A673 (cell line): Measurements from ENCODE around the gene IL20. TPM values are rescaled to one million over a fixed set of nuclear protein-coding genes. Genes with fewer than 3 reads are reported as not detected.
"Not testable (repeated sequence)": the region's sequence is repeated elsewhere in the genome, so short reads cannot be mapped to it uniquely, and the experiment has no call there.

Source experiments
- BruUV-seq: library from RNA; stranded (reverse); fragments of 400-500 nt; replicated peaks from 2 replicates; lab custom pipeline; 2021; lab: Mats Ljungman, UMichigan
- CTCF ChIA-PET: fragments of 300-600 bp; sonication (Branson Sonifier 250); formaldehyde crosslinking; loops from one replicate; lab custom pipeline; 2022; ENCODE audit warnings: antibody characterized with exemption; lab: Charles Lee
- POLR2A ChIA-PET: fragments of 300-600 bp; sonication (Branson Sonifier 250); formaldehyde crosslinking; loops from one replicate; lab custom pipeline; 2022; ENCODE audit warnings: antibody characterized with exemption; ENCODE audit not compliant: low non-redundant PET; lab: Charles Lee
- DNase-seq: peaks from one replicate; pipeline ENCODE4 v3.0.0-alpha.2; 2015; ENCODE audit warnings: low spot score
- H3K27ac ChIP-seq: fragments of 200-600 bp; sonication (generic); 2 replicates; pipeline ENCODE4 v1.5.1; 2016; ENCODE audit warnings: mixed run types, low read depth, mild to moderate bottlenecking, mixed read lengths, antibody characterized with exemption, low read length; ENCODE audit not compliant: poor library complexity, severe bottlenecking
- H3K27me3 ChIP-seq: fragments of 200-600 bp; sonication (generic); replicated peaks from 2 replicates; pipeline ENCODE4 v1.6.1; 2017; ENCODE audit warnings: mixed run types, low read depth, mild to moderate bottlenecking, mixed read lengths, antibody characterized with exemption, low read length; ENCODE audit not compliant: insufficient read depth, poor library complexity
- H3K36me3 ChIP-seq: fragments of 200-600 bp; sonication (generic); 2 replicates; pipeline ENCODE4 v1.6.1; 2016; ENCODE audit warnings: mixed run types, mild to moderate bottlenecking, mixed read lengths, antibody characterized with exemption, low read length; ENCODE audit not compliant: insufficient read depth, poor library complexity, severe bottlenecking
- H3K4me1 ChIP-seq: fragments of 200-600 bp; sonication (generic); 2 replicates; pipeline ENCODE4 v1.6.1; 2017; ENCODE audit warnings: mixed run types, mild to moderate bottlenecking, mixed read lengths, antibody characterized with exemption, low read length; ENCODE audit not compliant: insufficient read depth, poor library complexity, severe bottlenecking
- H3K4me3 ChIP-seq: fragments of 200-600 bp; sonication (generic); 2 replicates; pipeline ENCODE4 v1.5.1; 2016; ENCODE audit warnings: low read depth, mixed run types, mild to moderate bottlenecking, mixed read lengths, low read length; ENCODE audit not compliant: poor library complexity, severe bottlenecking
- H3K9me3 ChIP-seq: fragments of 200-600 bp; sonication (generic); 2 replicates; pipeline ENCODE4 v1.6.1; 2016; ENCODE audit warnings: mixed run types, low read depth, mild to moderate bottlenecking, mixed read lengths, antibody characterized with exemption, low read length; ENCODE audit not compliant: poor library complexity, severe bottlenecking
- EZH2 ChIP-seq: fragments of 200-600 bp; sonication (generic); IDR thresholded peaks from 2 replicates; pipeline ENCODE4 v1.6.1; 2017; ENCODE audit warnings: borderline replicate concordance, low read depth, mild to moderate bottlenecking, mixed read lengths, antibody characterized with exemption, low read length; ENCODE audit not compliant: poor library complexity, severe bottlenecking
- intact Hi-C: fragments of 100-400 bp; cut with micrococcal nuclease; formaldehyde crosslinking; loops from one replicate; pipeline ENCODE4 v1.10.0; 2022; ENCODE audit not compliant: unreplicated experiment
- total RNA-seq: library from RNA; stranded (reverse); gene quantifications from 2 replicates; pipeline ENCODE4 v1.2.3, GENCODE V29; 2021
- TF ChIP-seq, protein P1 (sequence below): fragments of 300-800, 200-600 bp; sonication (generic); conservative IDR thresholded peaks from 2 replicates; pipeline ENCODE4 v1.5.1; 2017; ENCODE audit warnings: low read depth, mild to moderate bottlenecking, antibody characterized with exemption, low read length, moderate library complexity, mixed read lengths

The IL20 gene
- total RNA-seq, 1 experiment from 2014 or later, result not detected

DNA sequence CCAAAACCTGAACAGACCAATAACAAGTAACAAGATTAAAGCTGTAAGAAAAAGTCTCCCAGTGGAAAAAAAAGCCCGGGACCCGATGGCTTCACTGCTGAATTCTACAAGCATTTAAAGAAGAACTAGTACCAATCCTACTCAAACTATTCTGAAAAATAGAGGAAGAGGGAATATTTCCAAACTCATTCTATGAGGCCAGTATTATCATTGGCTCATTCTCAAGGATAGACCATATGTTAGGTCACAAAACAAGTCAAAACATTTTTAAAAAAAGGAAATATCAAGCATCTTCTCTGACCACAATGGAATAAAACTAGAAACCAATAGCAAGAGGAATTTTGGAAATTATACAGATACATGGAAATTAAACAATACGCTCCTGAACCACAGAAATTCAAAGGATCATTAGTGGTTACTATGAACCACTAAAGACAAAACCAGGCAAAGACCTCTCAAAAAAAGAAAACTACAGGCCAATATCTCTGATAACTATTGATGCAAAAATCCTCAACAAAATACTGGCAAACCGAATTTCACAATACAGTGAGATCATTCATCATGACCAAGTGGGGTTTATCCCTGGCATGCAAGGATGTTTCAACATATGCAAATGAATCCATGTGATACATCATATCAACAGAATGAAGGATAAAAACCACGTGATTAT is 13.9 kb upstream of the IL20 start:
- Histone ChIP-seq H3K4me1 (no peaks in the 10 kb centered on the region), H3K27me3 (peaks cover 34% of the 10 kb centered on the region), H3K4me3 (no peak overlapping the region), H3K27ac (no peak overlapping the region), H3K9me3 (peaks cover 10% of the 10 kb centered on the region), H3K36me3 (no peaks in the 10 kb centered on the region)
- intact Hi-C loops, result no loop called here
- POLR2A ChIA-PET, result no interaction called here
- CTCF ChIA-PET, result no interaction called here
- TF ChIP-seq, protein P1, sequence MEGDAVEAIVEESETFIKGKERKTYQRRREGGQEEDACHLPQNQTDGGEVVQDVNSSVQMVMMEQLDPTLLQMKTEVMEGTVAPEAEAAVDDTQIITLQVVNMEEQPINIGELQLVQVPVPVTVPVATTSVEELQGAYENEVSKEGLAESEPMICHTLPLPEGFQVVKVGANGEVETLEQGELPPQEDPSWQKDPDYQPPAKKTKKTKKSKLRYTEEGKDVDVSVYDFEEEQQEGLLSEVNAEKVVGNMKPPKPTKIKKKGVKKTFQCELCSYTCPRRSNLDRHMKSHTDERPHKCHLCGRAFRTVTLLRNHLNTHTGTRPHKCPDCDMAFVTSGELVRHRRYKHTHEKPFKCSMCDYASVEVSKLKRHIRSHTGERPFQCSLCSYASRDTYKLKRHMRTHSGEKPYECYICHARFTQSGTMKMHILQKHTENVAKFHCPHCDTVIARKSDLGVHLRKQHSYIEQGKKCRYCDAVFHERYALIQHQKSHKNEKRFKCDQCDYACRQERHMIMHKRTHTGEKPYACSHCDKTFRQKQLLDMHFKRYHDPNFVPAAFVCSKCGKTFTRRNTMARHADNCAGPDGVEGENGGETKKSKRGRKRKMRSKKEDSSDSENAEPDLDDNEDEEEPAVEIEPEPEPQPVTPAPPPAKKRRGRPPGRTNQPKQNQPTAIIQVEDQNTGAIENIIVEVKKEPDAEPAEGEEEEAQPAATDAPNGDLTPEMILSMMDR, result no peak
- no peak for TF ChIP-seq EZH2
- no TSS peak for BruUV-seq
- no peak for DNase-seq

DNA sequence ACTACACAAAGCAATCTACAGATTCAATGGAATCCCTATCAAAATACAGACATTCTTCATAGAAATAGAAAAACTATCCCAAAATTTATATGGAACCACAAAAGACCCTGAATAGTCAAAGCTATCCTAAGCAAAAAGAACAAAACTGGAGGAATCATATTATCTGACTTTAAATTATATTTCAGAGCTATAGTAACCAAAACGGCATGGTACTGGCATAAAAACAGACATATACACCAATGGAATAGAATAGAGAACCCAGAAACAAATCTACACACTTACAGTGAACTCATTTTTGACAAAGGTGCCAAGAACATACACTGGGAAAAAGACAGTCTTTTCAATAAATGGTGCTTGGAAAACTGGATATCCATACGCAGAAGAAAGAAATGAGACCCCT is 12.8 kb upstream of the IL20 start:
- H3K36me3 ChIP-seq, H3K4me3 ChIP-seq, intact Hi-C loops, DNase-seq, POLR2A ChIA-PET, CTCF ChIA-PET, H3K4me1 ChIP-seq, H3K27ac ChIP-seq, BruUV-seq: not testable (repeated sequence)
- Histone ChIP-seq H3K27me3 (peaks cover 34% of the 10 kb centered on the region), H3K9me3 (peaks cover 10% of the 10 kb centered on the region)

DNA sequence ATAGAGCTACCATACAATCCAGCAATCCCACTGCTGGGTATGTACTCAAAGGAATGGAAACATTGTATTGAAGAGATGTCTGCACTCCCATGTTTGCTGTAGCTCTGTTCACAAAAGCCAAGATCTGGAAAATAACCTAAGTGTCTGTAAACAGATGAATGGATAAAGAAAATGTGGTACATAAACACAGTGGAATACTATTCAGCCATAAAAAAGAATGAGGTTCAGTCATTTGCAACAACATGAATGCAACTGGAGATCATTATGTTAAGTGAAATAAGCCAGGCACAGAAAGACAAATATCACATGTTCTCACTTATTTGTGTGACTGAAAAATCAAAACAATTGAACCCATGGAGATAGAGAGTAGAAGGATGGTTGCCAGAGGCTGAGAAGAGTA is 11.7 kb upstream of the IL20 start:
- H3K4me3 ChIP-seq, H3K27ac ChIP-seq, BruUV-seq, POLR2A ChIA-PET, H3K4me1 ChIP-seq, H3K36me3 ChIP-seq, intact Hi-C loops, CTCF ChIA-PET, DNase-seq: not testable (repeated sequence)
- H3K27me3 ChIP-seq, result peaks cover 39% of the 10 kb centered on the region
- H3K9me3 ChIP-seq, result peaks cover 10% of the 10 kb centered on the region

DNA sequence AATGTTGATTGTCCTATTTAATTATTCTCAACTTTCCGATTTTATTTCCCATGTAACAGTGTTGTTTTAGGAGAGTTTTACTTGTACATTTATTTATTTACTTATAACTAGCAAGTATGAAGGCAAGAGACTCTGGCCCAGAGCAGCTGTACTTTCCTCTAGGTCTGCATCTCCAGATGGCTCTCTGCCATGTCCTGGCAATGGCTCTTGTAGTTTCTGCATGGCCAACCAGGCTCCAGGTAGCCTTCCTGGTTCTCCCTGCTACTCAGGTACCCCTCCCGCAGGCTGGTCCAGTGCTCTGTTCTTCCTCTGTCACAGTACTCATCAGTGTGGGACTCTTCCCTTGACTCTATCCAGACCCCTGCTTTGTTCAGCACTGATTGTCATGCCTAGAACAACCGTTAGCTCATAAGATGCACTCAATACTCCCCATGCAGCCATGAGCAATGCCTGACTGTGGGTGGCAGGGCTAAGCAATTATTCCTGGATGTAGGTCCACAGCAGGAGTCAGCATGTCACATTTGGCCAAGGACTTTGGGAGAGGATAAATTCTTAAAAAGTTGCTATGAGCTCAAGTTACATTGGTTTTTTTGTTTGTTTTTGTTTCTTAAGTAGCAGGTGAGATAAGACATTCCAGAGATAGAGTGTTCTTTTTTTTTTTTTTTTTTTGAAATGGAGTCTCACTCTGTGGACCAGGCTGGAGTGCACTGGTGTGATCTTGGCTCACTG is 10.9 kb upstream of the IL20 start:
- no peak for DNase-seq
- H3K9me3 ChIP-seq, result peaks cover 10% of the 10 kb centered on the region
- no peak overlapping the region for H3K4me3 ChIP-seq
- ChIA-PET CTCF (no interaction called here), POLR2A (no interaction called here)
- peaks cover 36% of the 10 kb centered on the region for H3K27me3 ChIP-seq
- intact Hi-C loops, result no loop called here
- H3K27ac ChIP-seq, result no peak overlapping the region
- H3K4me1 ChIP-seq, result no peaks in the 10 kb centered on the region
- no peaks in the 10 kb centered on the region for H3K36me3 ChIP-seq
- no TSS peak for BruUV-seq
- no peak for TF ChIP-seq EZH2
- TF ChIP-seq, protein P1, result no peak
